Smooth muscle cell (in vitro differentiated cells): ENCODE data around the gene CDK19. TPM values are rescaled to one million over a fixed set of nuclear protein-coding genes. Genes with fewer than 3 reads are reported as not detected.
A peak's percentile ranks its signal among the peaks of the same experiment; 100 is the strongest.
"Not testable (repeated sequence)": the region's sequence is repeated elsewhere in the genome, so short reads cannot be mapped to it uniquely, and the experiment has no call there.

Source experiments
- DNase-seq: peaks from one replicate; lab custom pipeline; 2025; ENCODE audit not compliant: unreplicated experiment; lab: John Stamatoyannopoulos, UW
- H2AFZ ChIP-seq: fragments of 200-600 bp; sonication (generic); 2 replicates; pipeline ENCODE4 v1.6.0; 2016; ENCODE audit warnings: antibody characterized with exemption, low read depth, mild to moderate bottlenecking
- H3F3A ChIP-seq: fragments of 200-600 bp; sonication (generic); 2 replicates; pipeline ENCODE4 v1.6.0; 2017; ENCODE audit warnings: antibody characterized with exemption, low read depth
- H3K27ac ChIP-seq: fragments of 200-600 bp; sonication (generic); 2 replicates; pipeline ENCODE4 v1.5.1; 2016; ENCODE audit warnings: low read depth, mild to moderate bottlenecking
- H3K27me3 ChIP-seq: fragments of 200-600 bp; sonication (generic); 2 replicates; pipeline ENCODE4 v1.6.1; 2016; ENCODE audit warnings: low read depth, mild to moderate bottlenecking
- H3K36me3 ChIP-seq: fragments of 200-600 bp; sonication (generic); 2 replicates; pipeline ENCODE4 v1.5.1; 2016; ENCODE audit warnings: low read depth
- H3K4me1 ChIP-seq: fragments of 200-600 bp; sonication (generic); 2 replicates; pipeline ENCODE4 v1.5.1; 2016; ENCODE audit warnings: low read depth
- H3K4me2 ChIP-seq: fragments of 200-600 bp; sonication (generic); 2 replicates; pipeline ENCODE4 v1.6.0; 2016; ENCODE audit warnings: mild to moderate bottlenecking
- H3K4me3 ChIP-seq: fragments of 200-600 bp; sonication (generic); 2 replicates; pipeline ENCODE4 v1.5.1; 2016; ENCODE audit warnings: mild to moderate bottlenecking
- H3K79me2 ChIP-seq: fragments of 200-600 bp; sonication (generic); 2 replicates; pipeline ENCODE4 v1.6.0; 2016; ENCODE audit warnings: low read depth, mild to moderate bottlenecking
- H3K9ac ChIP-seq: fragments of 200-600 bp; sonication (generic); 2 replicates; pipeline ENCODE4 v1.6.0; 2016; ENCODE audit warnings: low read depth
- H3K9me3 ChIP-seq: fragments of 200-600 bp; sonication (generic); replicated peaks from 2 replicates; pipeline ENCODE4 v1.5.1; 2016; ENCODE audit warnings: low read depth
- H4K20me1 ChIP-seq: fragments of 200-600 bp; sonication (generic); 2 replicates; pipeline ENCODE4 v1.6.0; 2016; ENCODE audit warnings: low read depth
- CTCF ChIP-seq: fragments of 200-600 bp; sonication (generic); IDR thresholded peaks from 2 replicates; pipeline ENCODE4 v1.5.1; 2017; ENCODE audit warnings: borderline replicate concordance, mild to moderate bottlenecking, antibody characterized with exemption; ENCODE audit not compliant: insufficient read depth, poor library complexity, severe bottlenecking
- WGBS: methylation state at CpG from one replicate; pipeline ENCODE4 v1.1.7; 2016; ENCODE audit warnings: low lambda C conversion rate; 5-methylcytosine and 5-hydroxymethylcytosine counted together
- polyA plus RNA-seq: library from polyadenylated mRNA; unstranded; fragments of >200 nt; fragmentation: Nextera tagmentation; extraction: Ambion mirVana; gene quantifications from 2 replicates; pipeline ENCODE4 v1.2.1, GENCODE V29; 2016
- total RNA-seq: library from RNA; depleted of rRNA; stranded (reverse); fragments of >200 nt; gene quantifications from 2 replicates; pipeline ENCODE4 v1.2.3, GENCODE V29; 2014

The CDK19 gene
- total and polyA plus RNA-seq, 2 experiments from 2014 or later, result 3.7 to 14.0 TPM

- peaks cover 5% of the 10 kb centered on the region for H3F3A ChIP-seq
These were observed 2.5 kb downstream of the CDK19 start for GRCh38 chr6:110812719-110813118.

GRCh38 chr6:110810896-110811586, 4.2 kb downstream of the CDK19 start:
- H3K4me1 ChIP-seq, result peaks cover 17% of the 10 kb centered on the region
- 98% methylated on average over 10 of the region's 10 CpGs for WGBS
- H3K27me3 ChIP-seq, result no peaks in the 10 kb centered on the region
- H3K9ac ChIP-seq, result no peak overlapping the region
- no peak overlapping the region for H3K4me2 ChIP-seq
- no peak for TF ChIP-seq CTCF
- peaks cover 2% of the 10 kb centered on the region for H3F3A ChIP-seq
- no peak overlapping the region for H3K27ac ChIP-seq
- no peak for DNase-seq
- no peaks in the 10 kb centered on the region for H3K36me3 ChIP-seq
- H4K20me1 ChIP-seq, result peaks cover 56% of the 10 kb centered on the region
- peaks cover 76% of the 10 kb centered on the region for H3K79me2 ChIP-seq
- H3K9me3 ChIP-seq, result no peaks in the 10 kb centered on the region
- H3K4me3 ChIP-seq, result no peak overlapping the region
- H2AFZ ChIP-seq, result no peak overlapping the region

More at GRCh38 chr6:110812719-110813118, 2.5 kb downstream of the CDK19 start:
- Histone ChIP-seq H3K79me2 (peaks cover 61% of the 10 kb centered on the region), H3K27ac (no peak overlapping the region), H3K9me3 (no peaks in the 10 kb centered on the region), H3K4me1 (peaks cover 21% of the 10 kb centered on the region), H3K4me3 (no peak overlapping the region), H3K9ac (no peak overlapping the region), H3K36me3 (no peaks in the 10 kb centered on the region), H2AFZ (no peak overlapping the region), H3K27me3 (no peaks in the 10 kb centered on the region), H3K4me2 (peak overlapping the region; percentile 89), H4K20me1 (peaks cover 41% of the 10 kb centered on the region)
- WGBS, result 63% methylated on average over 4 of the region's 4 CpGs
- DNase-seq, result no peak
- no peak for TF ChIP-seq CTCF

GRCh38 chr6:110809792-110810191, 5.5 kb downstream of the CDK19 start:
- Histone ChIP-seq H3K9ac (no peak overlapping the region), H3K9me3 (no peaks in the 10 kb centered on the region), H2AFZ (no peak overlapping the region), H3K4me1 (peaks cover 17% of the 10 kb centered on the region), H3F3A (no peaks in the 10 kb centered on the region), H3K79me2 (peaks cover 79% of the 10 kb centered on the region), H3K27ac (no peak overlapping the region), H3K36me3 (no peaks in the 10 kb centered on the region), H3K27me3 (no peaks in the 10 kb centered on the region), H3K4me3 (no peak overlapping the region), H4K20me1 (peaks cover 68% of the 10 kb centered on the region), H3K4me2 (no peak overlapping the region)
- WGBS, result 95% methylated on average over 2 of the region's 2 CpGs
- TF ChIP-seq CTCF, result no peak
- DNase-seq, result no peak

GRCh38 chr6:110802175-110802574, 13.1 kb downstream of the CDK19 start:
- H3K27ac ChIP-seq, H3K9ac ChIP-seq, H3K9me3 ChIP-seq, H2AFZ ChIP-seq, H3K36me3 ChIP-seq, H3K27me3 ChIP-seq, H3K4me1 ChIP-seq, DNase-seq, H3F3A ChIP-seq, H3K4me2 ChIP-seq, H3K4me3 ChIP-seq: not testable (repeated sequence)
- 95% methylated on average over 3 of the region's 3 CpGs for WGBS
- H4K20me1 ChIP-seq, result peaks cover 53% of the 10 kb centered on the region
- H3K79me2 ChIP-seq, result peaks cover 50% of the 10 kb centered on the region
